ENCODE data around the gene HSD17B12.

DNA sequence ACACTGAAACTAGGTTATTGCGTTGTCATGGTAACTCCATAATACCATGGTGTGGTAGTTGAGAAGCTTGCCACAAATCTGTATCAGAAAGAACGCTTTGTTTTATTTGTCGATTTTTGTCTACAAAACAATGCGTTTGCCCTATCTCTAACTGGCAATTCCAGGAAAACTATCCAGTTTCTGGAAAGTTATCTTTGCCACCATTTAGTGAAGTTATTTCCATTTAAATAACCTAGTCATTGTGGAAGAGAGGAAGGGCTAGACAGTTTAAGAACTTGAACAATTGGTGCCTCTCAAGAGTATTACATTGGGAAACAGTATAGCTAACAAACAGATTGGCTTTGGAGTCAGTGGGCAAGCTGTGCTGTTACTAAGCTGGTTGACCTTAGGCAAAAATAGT lies 7.9 kb downstream of the HSD17B12 start:
- TF ChIP-seq POLR2A (IDR thresholded peaks at IDR 0.05; ENCODE audit: low read depth, low read length): no peak
- TF ChIP-seq MXI1 (IDR thresholded peaks at IDR 0.05; ENCODE audit: borderline replicate concordance, low read depth, low read length): no peak

All from IMR-90 (cell line).